K562 treated with DMSO at 1 percent for 12 hours (cell line): ENCODE results near the gene COPG2. TPM values are rescaled to one million over a fixed set of nuclear protein-coding genes. Genes with fewer than 3 reads are reported as not detected.

ENCODE experiments used
- total RNA-seq: library from RNA; unstranded; fragments of 300-600 nt; gene quantifications from 2 replicates; pipeline ENCODE4 v1.2.3, GENCODE V29; 2022; ENCODE audit not compliant: insufficient read depth

The COPG2 gene, protein sequence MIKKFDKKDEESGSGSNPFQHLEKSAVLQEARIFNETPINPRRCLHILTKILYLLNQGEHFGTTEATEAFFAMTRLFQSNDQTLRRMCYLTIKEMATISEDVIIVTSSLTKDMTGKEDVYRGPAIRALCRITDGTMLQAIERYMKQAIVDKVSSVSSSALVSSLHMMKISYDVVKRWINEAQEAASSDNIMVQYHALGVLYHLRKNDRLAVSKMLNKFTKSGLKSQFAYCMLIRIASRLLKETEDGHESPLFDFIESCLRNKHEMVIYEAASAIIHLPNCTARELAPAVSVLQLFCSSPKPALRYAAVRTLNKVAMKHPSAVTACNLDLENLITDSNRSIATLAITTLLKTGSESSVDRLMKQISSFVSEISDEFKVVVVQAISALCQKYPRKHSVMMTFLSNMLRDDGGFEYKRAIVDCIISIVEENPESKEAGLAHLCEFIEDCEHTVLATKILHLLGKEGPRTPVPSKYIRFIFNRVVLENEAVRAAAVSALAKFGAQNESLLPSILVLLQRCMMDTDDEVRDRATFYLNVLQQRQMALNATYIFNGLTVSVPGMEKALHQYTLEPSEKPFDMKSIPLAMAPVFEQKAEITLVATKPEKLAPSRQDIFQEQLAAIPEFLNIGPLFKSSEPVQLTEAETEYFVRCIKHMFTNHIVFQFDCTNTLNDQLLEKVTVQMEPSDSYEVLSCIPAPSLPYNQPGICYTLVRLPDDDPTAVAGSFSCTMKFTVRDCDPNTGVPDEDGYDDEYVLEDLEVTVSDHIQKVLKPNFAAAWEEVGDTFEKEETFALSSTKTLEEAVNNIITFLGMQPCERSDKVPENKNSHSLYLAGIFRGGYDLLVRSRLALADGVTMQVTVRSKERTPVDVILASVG
- total RNA-seq, result 15.9 and 39.6 TPM in 2 replicates

DNA sequence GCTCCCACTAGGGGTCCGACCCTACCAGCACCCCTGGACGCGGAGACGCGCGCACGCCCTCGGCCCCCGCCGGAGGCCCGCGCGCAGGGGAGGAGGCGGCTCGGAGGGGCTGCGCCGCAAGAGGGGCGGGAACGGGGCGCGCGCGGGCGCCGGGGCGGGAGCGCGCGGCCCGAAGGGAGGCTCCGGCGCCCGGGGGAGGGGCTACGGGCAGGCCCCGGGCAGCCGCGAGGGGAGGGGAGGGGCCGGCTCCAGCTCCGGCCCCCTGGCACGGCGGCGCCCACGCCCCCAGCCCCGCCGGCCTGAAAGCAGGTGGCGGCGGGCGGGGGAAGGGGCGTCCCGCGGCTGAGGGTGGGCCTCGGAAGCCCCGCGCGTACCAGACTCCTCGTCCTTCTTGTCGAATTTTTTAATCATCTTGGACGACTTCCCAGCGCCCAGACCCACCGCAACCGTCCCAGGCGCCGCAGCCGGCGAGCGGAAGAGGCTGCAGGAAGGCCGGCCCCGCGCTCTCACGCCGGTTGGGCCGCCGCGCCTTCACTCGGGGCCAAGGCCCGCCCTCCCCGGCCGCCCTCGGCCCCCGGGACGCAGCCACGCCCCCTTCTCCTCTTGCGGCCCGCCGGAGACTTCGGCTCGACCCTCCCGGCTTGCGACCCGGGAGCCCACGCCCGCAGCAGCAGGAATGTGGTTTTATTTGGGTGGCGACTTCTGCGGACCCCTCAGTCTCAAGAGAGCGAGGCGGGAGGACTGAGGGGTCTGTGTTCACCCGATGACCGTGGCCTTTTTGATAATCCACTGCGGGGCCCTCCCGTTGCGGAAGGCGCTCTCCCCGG lies at the start of gene COPG2:
COPG2 (minus strand) TSS at position 491 of the 827 bp plus-strand sequence; CDS start at position 411, 80 bp downstream.

DNA sequence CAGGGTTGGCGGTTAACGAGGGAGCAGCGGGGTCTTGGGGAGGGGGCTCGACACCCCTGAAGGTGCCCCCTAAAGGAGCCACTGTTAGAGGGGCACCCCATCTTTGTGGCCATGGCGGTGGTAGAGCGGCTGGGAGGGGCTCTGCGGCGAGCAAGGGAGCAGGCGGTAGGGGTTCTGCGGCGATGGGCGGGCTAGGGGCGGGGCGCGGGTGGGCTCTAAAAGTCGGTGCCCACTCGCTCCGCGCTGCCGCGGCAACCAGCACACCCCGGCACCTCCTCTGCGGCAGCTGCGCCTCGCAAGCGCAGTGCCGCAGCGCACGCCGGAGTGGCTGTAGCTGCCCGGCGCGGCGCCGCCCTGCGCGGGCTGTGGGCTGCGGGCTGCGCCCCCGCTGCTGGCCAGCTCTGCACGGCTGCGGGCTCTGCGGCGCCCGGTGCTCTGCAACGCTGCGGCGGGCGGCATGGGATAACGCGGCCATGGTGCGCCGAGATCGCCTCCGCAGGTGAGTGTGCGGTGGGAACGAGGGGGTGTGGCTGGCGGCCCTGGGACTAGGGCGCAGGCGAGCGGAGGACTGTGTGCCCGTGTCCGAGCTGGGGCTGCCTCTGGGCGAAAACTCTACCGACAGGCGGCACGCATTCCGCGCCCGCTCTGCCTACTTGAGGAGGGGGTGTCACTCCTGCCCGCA lies 176.6 kb downstream of the COPG2 start, which contains the start of gene MEST:
MEST (plus strand) TSS at position 245 of the 682 bp plus-strand sequence; CDS start at position 474, 229 bp downstream.

Other genes with a start within 250 kb of the COPG2 start
- 2.5 and 5.3 TPM in 2 replicates for gene CEP41, start 227.7 kb downstream of the COPG2 start, total RNA-seq
- not detected in 2 replicates for gene MEST, start 176.7 kb downstream of the COPG2 start, total RNA-seq
- not detected in 2 replicates for gene TSGA13, start 17.8 kb upstream of the COPG2 start, total RNA-seq
- not detected in 2 replicates for gene KLF14, start 65.5 kb upstream of the COPG2 start, total RNA-seq